ENCODE results near the gene CABP4.

- no peak for TF ChIP-seq CTCF (IDR thresholded peaks at IDR 0.05)
- TF ChIP-seq POLR2A (IDR thresholded peaks at IDR 0.05) = no peak
- TF ChIP-seq POLR2AphosphoS5 (IDR thresholded peaks at IDR 0.05) = no peak
Observed at GRCh38 chr11:67410369-67410831, 44.8 kb upstream of the CABP4 start.
